DOHH2 (cell line): ENCODE results near the gene NUP205.

Source experiments
- H3F3A ChIP-seq: fragments of 200-600 bp; sonication (generic), shearing (Covaris generic); 2 replicates; pipeline ENCODE4 v1.6.0; 2016; ENCODE audit warnings: antibody characterized with exemption, mild to moderate bottlenecking; ENCODE audit not compliant: control insufficient read depth, insufficient read depth
- H3K27ac ChIP-seq: fragments of 200-600 bp; sonication (generic); 2 replicates; pipeline ENCODE4 v1.5.1; 2014; ENCODE audit warnings: low read depth, mild to moderate bottlenecking, low read length, moderate library complexity
- H3K27me3 ChIP-seq: fragments of 200-600 bp; sonication (generic); 2 replicates; pipeline ENCODE4 v1.6.1; 2014; ENCODE audit warnings: mild to moderate bottlenecking, low read length, mixed read lengths; ENCODE audit not compliant: control insufficient read depth
- H3K36me3 ChIP-seq: fragments of 200-600 bp; sonication (generic); 2 replicates; pipeline ENCODE4 v1.6.1; 2014; ENCODE audit warnings: mild to moderate bottlenecking, low read length, moderate library complexity, mixed read lengths; ENCODE audit not compliant: control insufficient read depth
- H3K4me1 ChIP-seq: fragments of 200-600 bp; sonication (generic); 2 replicates; pipeline ENCODE4 v1.6.1; 2014; ENCODE audit warnings: mild to moderate bottlenecking, low read length, mixed read lengths; ENCODE audit not compliant: control insufficient read depth
- H3K4me2 ChIP-seq: fragments of 200-600 bp; sonication (generic); 2 replicates; pipeline ENCODE4 v1.6.0; 2014; ENCODE audit warnings: mild to moderate bottlenecking, low read length, moderate library complexity
- H3K4me3 ChIP-seq: fragments of 200-600 bp; sonication (generic); 2 replicates; pipeline ENCODE4 v1.5.1; 2014; ENCODE audit warnings: mild to moderate bottlenecking, low read length, mixed read lengths
- H3K79me2 ChIP-seq: fragments of 200-600 bp; sonication (generic); 2 replicates; pipeline ENCODE4 v1.6.1; 2014; ENCODE audit warnings: mild to moderate bottlenecking, low read length, mixed read lengths; ENCODE audit not compliant: control insufficient read depth
- H3K9me2 ChIP-seq: fragments of 200-600 bp; sonication (generic); replicated peaks from 2 replicates; pipeline ENCODE4 v1.6.1; 2014; ENCODE audit warnings: mild to moderate bottlenecking, low read length, mixed read lengths; ENCODE audit not compliant: control insufficient read depth
- H3K9me3 ChIP-seq: fragments of 200-600 bp; sonication (generic); 2 replicates; pipeline ENCODE4 v1.6.1; 2014; ENCODE audit warnings: antibody characterized with exemption, low read length, mixed read lengths; ENCODE audit not compliant: control insufficient read depth, insufficient read depth
- H4K20me1 ChIP-seq: fragments of 200-600 bp; sonication (generic); 2 replicates; pipeline ENCODE4 v1.6.0; 2014; ENCODE audit warnings: low read depth, mild to moderate bottlenecking, antibody characterized with exemption, low read length, moderate library complexity; ENCODE audit not compliant: control insufficient read depth, insufficient read depth
- CTCF ChIP-seq: fragments of 200-600 bp; sonication (generic); IDR thresholded peaks from one replicate; pipeline ENCODE4 v1.5.1; 2014; ENCODE audit warnings: antibody characterized with exemption, mild to moderate bottlenecking, low read depth, low read length; ENCODE audit not compliant: poor library complexity, severe bottlenecking
- EZH2phosphoT487 ChIP-seq: fragments of 200-600 bp; sonication (generic); IDR thresholded peaks from 2 replicates; pipeline ENCODE4 v1.6.1; 2017; ENCODE audit warnings: borderline replicate concordance, mild to moderate bottlenecking, antibody characterized with exemption, low read length, moderate library complexity, mixed read lengths

The NUP205 gene

GRCh38 chr7:135599471-135599870 lies 41.8 kb downstream of the NUP205 start:
- TF ChIP-seq EZH2phosphoT487 (no peak), CTCF (no peak)
- H3K27ac ChIP-seq = no peak overlapping the region
- H3K4me2 ChIP-seq = no peak overlapping the region
- peaks cover 93% of the 10 kb centered on the region for H3K36me3 ChIP-seq
- no peaks in the 10 kb centered on the region for H4K20me1 ChIP-seq
- peaks cover 2% of the 10 kb centered on the region; the same call in 1 of the 2 replicates for H3K79me2 ChIP-seq
- no peaks in the 10 kb centered on the region for H3K4me1 ChIP-seq
- H3K4me3 ChIP-seq = no peak overlapping the region
- no peaks in the 10 kb centered on the region for H3K27me3 ChIP-seq
- H3F3A ChIP-seq = no peaks in the 10 kb centered on the region; the same call in 1 of the 2 replicates
- no peaks in the 10 kb centered on the region for H3K9me2 ChIP-seq
- H3K9me3 ChIP-seq = no peaks in the 10 kb centered on the region

- H3F3A ChIP-seq = no peaks in the 10 kb centered on the region; the same call in 1 of the 2 replicates
- no peaks in the 10 kb centered on the region for H3K9me3 ChIP-seq
- no peaks in the 10 kb centered on the region for H3K4me1 ChIP-seq
- H3K27me3 ChIP-seq = no peaks in the 10 kb centered on the region
- no peaks in the 10 kb centered on the region for H3K9me2 ChIP-seq
- TF ChIP-seq CTCF = no peak
- TF ChIP-seq EZH2phosphoT487 = no peak
- H3K27ac ChIP-seq = no peak overlapping the region
- H3K36me3 ChIP-seq = peaks cover 93% of the 10 kb centered on the region
- no peaks in the 10 kb centered on the region for H4K20me1 ChIP-seq
- peaks cover 2% of the 10 kb centered on the region; the same call in 1 of the 2 replicates for H3K79me2 ChIP-seq
- no peak overlapping the region for H3K4me3 ChIP-seq
- no peak overlapping the region for H3K4me2 ChIP-seq
These were observed 42.5 kb downstream of the NUP205 start for GRCh38 chr7:135600226-135600625.

GRCh38 chr7:135601182-135601581 lies 43.5 kb downstream of the NUP205 start:
- H3K36me3 ChIP-seq = peaks cover 93% of the 10 kb centered on the region
- no peak overlapping the region for H3K4me2 ChIP-seq
- H3K9me3 ChIP-seq = no peaks in the 10 kb centered on the region
- no peak overlapping the region for H3K27ac ChIP-seq
- TF ChIP-seq CTCF (no peak), EZH2phosphoT487 (no peak)
- no peaks in the 10 kb centered on the region for H3K27me3 ChIP-seq
- H3K4me1 ChIP-seq = no peaks in the 10 kb centered on the region
- no peak overlapping the region for H3K4me3 ChIP-seq
- H3F3A ChIP-seq = no peaks in the 10 kb centered on the region; the same call in 1 of the 2 replicates
- no peaks in the 10 kb centered on the region for H3K9me2 ChIP-seq
- no peaks in the 10 kb centered on the region for H4K20me1 ChIP-seq
- peaks cover 2% of the 10 kb centered on the region; the same call in 1 of the 2 replicates for H3K79me2 ChIP-seq

GRCh38 chr7:135602304-135602703 lies 44.6 kb downstream of the NUP205 start:
- TF ChIP-seq CTCF (no peak), EZH2phosphoT487 (no peak)
- Histone ChIP-seq H3K36me3 (peaks cover 94% of the 10 kb centered on the region), H3K79me2 (peaks cover 2% of the 10 kb centered on the region; the same call in 1 of the 2 replicates)

More at GRCh38 chr7:135602304-135602703, 44.6 kb downstream of the NUP205 start:
- Histone ChIP-seq H3K4me1 (no peaks in the 10 kb centered on the region), H3K27ac (no peak overlapping the region), H3F3A (no peaks in the 10 kb centered on the region; the same call in 1 of the 2 replicates), H3K4me3 (no peak overlapping the region), H3K9me2 (no peaks in the 10 kb centered on the region), H4K20me1 (no peaks in the 10 kb centered on the region), H3K4me2 (no peak overlapping the region), H3K27me3 (no peaks in the 10 kb centered on the region), H3K9me3 (no peaks in the 10 kb centered on the region)
